Astrocyte of the spinal cord (primary cell): ENCODE data around the gene SPDEF.

Experiments used
- DNase-seq: peaks from one replicate; pipeline ENCODE4 v3.0.0; 2011; ENCODE audit warnings: low read depth, low spot score
- H3K4me3 ChIP-seq: 2 replicates; pipeline ENCODE4 v1.5.1; 2011; ENCODE audit warnings: low read depth, mild to moderate bottlenecking, low read length, moderate library complexity
- CTCF ChIP-seq: IDR thresholded peaks from 2 replicates; pipeline ENCODE4 v1.5.1; 2012; ENCODE audit warnings: low read depth, mild to moderate bottlenecking, low read length, inconsistent platforms
- in situ Hi-C: cut with HindIII; loops from 2 replicates; pipeline ENCODE4 v1.10.0; 2017; ENCODE audit warnings: low sequenced_read_pairs

SPDEF gene

GRCh38 chr6:34589691-34590090, 33.6 kb upstream of the SPDEF start:
- DNase-seq = no peak
- TF ChIP-seq CTCF = no peak
- in situ Hi-C loops = no loop called here
- no peak overlapping the region for H3K4me3 ChIP-seq

DNA sequence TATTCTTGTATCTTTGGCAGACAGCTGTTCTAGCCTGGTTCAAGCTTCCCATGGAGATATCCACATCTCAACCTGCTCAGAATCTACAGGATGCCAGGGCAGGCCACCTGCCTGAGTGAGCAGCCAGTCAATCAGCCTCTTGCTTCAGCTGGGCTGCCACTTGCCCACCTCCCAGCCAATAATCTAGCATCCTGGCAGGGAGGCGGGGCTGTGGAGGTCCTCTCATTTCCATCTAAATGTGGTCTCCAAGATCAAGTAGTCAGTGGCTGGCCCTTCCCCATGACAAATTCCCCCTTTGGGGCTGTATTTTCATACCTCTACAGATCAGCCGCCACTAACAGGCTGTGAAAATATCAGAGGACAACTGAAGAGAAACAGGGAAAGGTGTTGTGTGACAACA, 33.0 kb upstream of the SPDEF start:
- DNase-seq = no peak
- in situ Hi-C loops = no loop called here
- TF ChIP-seq CTCF = no peak
- no peak overlapping the region for H3K4me3 ChIP-seq

DNA sequence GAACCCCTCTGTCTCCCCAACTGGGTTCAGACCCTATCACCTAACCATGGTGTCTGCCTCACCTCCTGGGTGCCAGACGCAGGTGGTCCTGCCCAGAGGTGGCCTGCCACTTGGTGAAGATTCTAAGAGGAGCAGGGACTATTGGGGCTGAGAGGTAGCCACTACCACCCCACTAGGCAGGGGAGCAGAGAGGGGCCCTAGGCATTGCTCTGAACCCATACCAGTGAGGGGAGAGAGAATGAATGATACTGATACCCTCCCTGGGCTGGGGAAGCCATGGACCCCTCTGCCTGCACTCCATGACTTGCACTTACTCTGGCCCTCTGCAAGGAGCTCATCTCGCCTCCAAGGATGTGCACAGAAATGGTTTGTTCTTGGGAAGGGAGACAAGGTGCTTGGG, 31.7 kb upstream of the SPDEF start:
- DNase-seq = no peak
- in situ Hi-C loops = no loop called here
- H3K4me3 ChIP-seq = no peak overlapping the region
- TF ChIP-seq CTCF = no peak

GRCh38 chr6:34587325-34587724, 31.2 kb upstream of the SPDEF start:
- no peak for DNase-seq
- no peak for TF ChIP-seq CTCF
- in situ Hi-C loops = no loop called here
- no peak overlapping the region for H3K4me3 ChIP-seq

DNA sequence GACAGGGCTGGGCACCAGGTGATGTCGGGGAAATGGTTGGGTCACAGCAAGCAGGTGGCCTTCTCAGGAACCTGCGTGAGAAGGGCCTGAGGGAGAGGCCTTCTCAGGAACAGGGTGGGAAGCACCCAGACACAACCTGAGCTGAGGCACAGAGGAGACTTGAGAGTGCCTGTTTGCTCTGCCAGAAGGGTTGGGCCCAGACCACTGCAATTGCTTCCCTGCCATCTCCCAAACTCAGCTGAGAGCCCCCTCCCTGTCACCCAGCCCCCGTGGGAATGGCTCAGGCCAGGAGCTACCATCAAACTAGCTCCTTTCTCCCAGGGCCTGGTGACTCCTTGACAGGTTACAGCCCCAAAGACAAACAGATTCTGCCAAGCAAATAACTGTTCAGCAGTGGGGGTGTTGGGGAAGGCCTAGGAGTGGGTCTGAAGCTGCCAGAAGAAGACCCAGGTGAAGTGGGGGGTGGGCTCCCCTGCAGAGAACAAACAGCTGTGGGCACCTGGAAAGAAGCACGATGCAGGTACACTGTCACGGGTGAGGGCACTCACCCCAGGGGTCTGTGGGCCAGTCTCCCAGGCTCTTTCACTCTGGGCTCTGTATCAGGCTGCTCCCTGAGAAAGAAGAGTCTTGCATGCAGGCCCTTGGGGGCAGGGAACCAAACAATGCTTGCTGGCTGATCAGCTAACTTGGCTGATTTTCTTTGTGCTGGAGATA, 30.4 kb upstream of the SPDEF start:
- in situ Hi-C loops = no loop called here
- DNase-seq = no peak
- TF ChIP-seq CTCF = no peak
- H3K4me3 ChIP-seq = no peak overlapping the region

GRCh38 chr6:34585512-34586061, 29.5 kb upstream of the SPDEF start:
- no peak for DNase-seq
- in situ Hi-C loops = no loop called here
- H3K4me3 ChIP-seq = no peak overlapping the region
- no peak for TF ChIP-seq CTCF

GRCh38 chr6:34585108-34585507, 29.0 kb upstream of the SPDEF start:
- in situ Hi-C loops = no loop called here
- no peak for TF ChIP-seq CTCF
- DNase-seq = no peak

More at GRCh38 chr6:34585108-34585507, 29.0 kb upstream of the SPDEF start:
- H3K4me3 ChIP-seq = no peak overlapping the region
